Pancreas (tissue), 10 donors: ENCODE data around the gene MED4. TPM values are rescaled to one million over a fixed set of nuclear protein-coding genes. Genes with fewer than 3 reads are reported as not detected.
A peak's percentile ranks its signal among the peaks of the same experiment; 100 is the strongest.
"Not testable (repeated sequence)": the region's sequence is repeated elsewhere in the genome, so short reads cannot be mapped to it uniquely, and the experiment has no call there.

Experiments
- ATAC-seq, 4 donors: fragments of 200-7000 bp; cut with Tn5 transposase; one replicate each; pipeline versions ENCODE4 v1.8.0 to v1.9.1; 2020; ENCODE audit warnings: mild to moderate bottlenecking in 4 of 4, moderate library complexity in 4 of 4
- DNase-seq, 6 donors: peaks; one replicate each; pipeline ENCODE4 v3.0.0-alpha.2; 2020
- FAIRE-seq: peaks from 2 replicates; lab custom pipeline; 2012; peaks lifted over from hg19 to GRCh38; lab: Jason Lieb, UNC
- H3K27ac ChIP-seq, 4 donors: fragments of 200-600 bp; sonication (generic); 1 replicate in 3 of 4; 2 replicates in 1 of 4; pipeline versions ENCODE4 v1.5.0 to v1.8.0; 2020
- H3K27me3 ChIP-seq, 4 donors: fragments of 200-600 bp; one replicate each; pipeline ENCODE4 v1.8.0; 2021
- H3K36me3 ChIP-seq, 3 donors: fragments of 200-600 bp; sonication (generic) in 1 of 3; one replicate each; pipeline versions ENCODE4 v1.5.0 to v1.8.0; 2020 to 2021
- H3K4me1 ChIP-seq, 3 donors: fragments of 200-600 bp; one replicate each; pipeline ENCODE4 v1.8.0; 2021
- H3K4me3 ChIP-seq, 4 donors: fragments of 200-600 bp; sonication (generic) in 2 of 4; one replicate each; pipeline versions ENCODE4 v1.5.0 to v1.8.0; 2020 to 2021
- H3K9me3 ChIP-seq, 4 donors: fragments of 200-600 bp; one replicate each; pipeline ENCODE4 v1.8.0; 2021
- CTCF ChIP-seq, 4 donors: fragments of 200-600 bp; sonication (generic) in 3 of 4; IDR thresholded peaks; one replicate each; pipeline versions ENCODE4 v1.5.0 to v1.8.0; 2021; ENCODE audit warnings: antibody characterized with exemption in 4 of 4
- WGBS, 2 donors: extraction: QIAGEN DNeasy Blood & Tissue Kit; methylation state at CpG; one replicate each; pipeline ENCODE4 v1.1.7; 2013; 5-methylcytosine and 5-hydroxymethylcytosine counted together
- intact Hi-C, 3 donors: fragments of 100-400 bp; cut with DNase I; formaldehyde crosslinking; loops; one replicate each; pipeline versions ENCODE4 v1.11.1 to v1.14.2; 2022
- polyA plus RNA-seq, 2 donors: library from polyadenylated mRNA; stranded (reverse); fragments of 200-250 nt; gene quantifications; one replicate each; pipeline ENCODE4 v1.2.3, GENCODE V29; 2013
- total RNA-seq, 6 donors: library from RNA; stranded (reverse); fragmentation: NEBNext Ultra II Directional in 4 of 6; extraction: Animal tissue kit (Norgen Biotek cat#: 25700) in 4 of 6; gene quantifications; one replicate each; pipeline versions ENCODE4 v1.2.1 to v1.2.4, GENCODE V29; 2021 to 2023
- donor health status: healthy with polysubstance abuse.
- donor health status: DM: no; HTN: no; CAD: no; lungs with moderate emphysema.
- donor health status: DM: no; HTN: no; CAD: no.
- donor health status: control.
- donor health status: control.
- donor health status: Bipolar disorder and iron deficiency.
- donor health status: DM: yes; HTN: yes; CAD: no.
- donor health status: DM: no; HTN: no; CAD: no.
- donor health status: DM: no; HTN: no; CAD: no.
- donor health status: DM: yes; HTN: yes; CAD: no.

Gene MED4
- total and polyA plus RNA-seq, 8 donors: 12.0 to 34.9 (median 16.4) TPM

- Histone ChIP-seq H3K27me3 (no peaks in the 10 kb centered on the region), H3K27ac (no peak overlapping the region), H3K9me3 (peaks cover 0 to 20% (median 2%) of the 10 kb centered on the region in 4 donors), H3K36me3 (peaks cover 11 to 48% (median 35%) of the 10 kb centered on the region in 3 donors), H3K4me1 (no peaks in the 10 kb centered on the region), H3K4me3 (no peak overlapping the region)
- FAIRE-seq (no peak), ATAC-seq (no peak), DNase-seq (no peak)
- 79 to 94% methylated on average over 5 of the region's 5 CpGs for WGBS, 2 donors
- TF ChIP-seq CTCF (IDR thresholded peaks at IDR 0.05): no peak
- intact Hi-C loops: no loop called here
Measured at GRCh38 chr13:48070942-48071341, 24.0 kb downstream of the MED4 start.

- Histone ChIP-seq H3K4me1 (no peaks in the 10 kb centered on the region), H3K36me3 (peaks cover 11 to 34% (median 29%) of the 10 kb centered on the region in 3 donors), H3K27ac (no peak overlapping the region), H3K9me3 (peaks cover 0 to 20% (median 2%) of the 10 kb centered on the region in 4 donors), H3K4me3 (no peak overlapping the region), H3K27me3 (no peaks in the 10 kb centered on the region)
- 93 to 94% methylated on average over 1 of the region's 1 CpG for WGBS, 2 donors
- intact Hi-C loops: no loop called here
- TF ChIP-seq CTCF (IDR thresholded peaks at IDR 0.05): no peak
- FAIRE-seq (no peak), DNase-seq (no peak), ATAC-seq (no peak)
Measured at GRCh38 chr13:48069573-48069972, 25.3 kb downstream of the MED4 start.

- Histone ChIP-seq H3K9me3 (peaks cover 0 to 20% (median under 1%) of the 10 kb centered on the region in 4 donors), H3K36me3 (peaks cover 11 to 28% (median 24%) of the 10 kb centered on the region in 3 donors), H3K27me3 (no peaks in the 10 kb centered on the region), H3K4me1 (no peaks in the 10 kb centered on the region), H3K27ac (no peak overlapping the region), H3K4me3 (no peak overlapping the region)
- WGBS, 2 donors: 98 to 99% methylated on average over 2 of the region's 2 CpGs
- no peak for TF ChIP-seq CTCF (IDR thresholded peaks at IDR 0.05)
- DNase-seq (no peak), ATAC-seq (no peak), FAIRE-seq (peak; percentile 41)
- intact Hi-C loops: no loop called here
Measured at GRCh38 chr13:48068952-48069351, 26.0 kb downstream of the MED4 start.

- Histone ChIP-seq H3K27ac (no peak overlapping the region), H3K4me1 (no peaks in the 10 kb centered on the region), H3K9me3 (peaks cover 0 to 20% (median 0%) of the 10 kb centered on the region in 4 donors), H3K27me3 (no peaks in the 10 kb centered on the region), H3K4me3 (no peak overlapping the region), H3K36me3 (peaks cover 5 to 22% (median 15%) of the 10 kb centered on the region in 3 donors)
- no peak for FAIRE-seq
- DNase-seq: no peak
- ATAC-seq: no peak
- TF ChIP-seq CTCF (IDR thresholded peaks at IDR 0.05): no peak
- intact Hi-C loops: no loop called here
Measured at GRCh38 chr13:48068036-48068435, 26.9 kb downstream of the MED4 start.

- FAIRE-seq: no peak
- Histone ChIP-seq H3K4me1 (no peaks in the 10 kb centered on the region), H3K4me3 (no peak overlapping the region), H3K27ac (no peak overlapping the region), H3K27me3 (no peaks in the 10 kb centered on the region), H3K36me3 (peaks cover 0 to 6% (median under 1%) of the 10 kb centered on the region in 3 donors), H3K9me3 (peaks cover 0 to 19% (median 0%) of the 10 kb centered on the region in 4 donors)
- 97 to 98% methylated on average over 3 of the region's 3 CpGs for WGBS, 2 donors
- no peak for TF ChIP-seq CTCF (IDR thresholded peaks at IDR 0.05)
- intact Hi-C loops: no loop called here
- ATAC-seq: no peak
- no peak for DNase-seq
Measured at GRCh38 chr13:48066310-48066989, 28.5 kb downstream of the MED4 start.

- WGBS, 2 donors: 59 to 68% methylated on average over 5 of the region's 5 CpGs
- ATAC-seq, H3K4me1 ChIP-seq, FAIRE-seq, intact Hi-C loops, H3K36me3 ChIP-seq, H3K4me3 ChIP-seq, H3K27ac ChIP-seq, DNase-seq, H3K9me3 ChIP-seq, H3K27me3 ChIP-seq: not testable (repeated sequence)
Measured at GRCh38 chr13:48059951-48060350, 35.0 kb downstream of the MED4 start.

- H3K36me3 ChIP-seq, FAIRE-seq, ATAC-seq, H3K4me1 ChIP-seq, H3K9me3 ChIP-seq, H3K27me3 ChIP-seq, H3K4me3 ChIP-seq, DNase-seq, H3K27ac ChIP-seq, intact Hi-C loops: not testable (repeated sequence)
- WGBS, 2 donors: 98% methylated on average over 6 of the region's 6 CpGs
Measured at GRCh38 chr13:48058536-48058935, 36.4 kb downstream of the MED4 start.
